ENCODE results near the gene DHODH. TPM values are rescaled to one million over a fixed set of nuclear protein-coding genes. Genes with fewer than 3 reads are reported as not detected.
"Not testable (repeated sequence)": the region's sequence is repeated elsewhere in the genome, so short reads cannot be mapped to it uniquely, and the experiment has no call there.

The DHODH gene
- total and polyA plus RNA-seq, 2 of the 8 experiments (the other 6 are each of a cell fraction or from before 2014, with no cell fraction given): 9.1 to 19.4 TPM

GRCh38 chr16:72054254-72054847 is 45.8 kb downstream of the DHODH start, which contains the start of gene HP:
HP (plus strand) TSS chr16:72054505; CDS start chr16:72054653, 148 bp downstream.
- H3K4ac ChIP-seq (replicated peaks; ENCODE audit: insufficient read length, low read depth, low read length); H3K14ac ChIP-seq (ENCODE audit: insufficient read length); H4K20me1 ChIP-seq (replicated peaks in 1 of 2; ENCODE audit: control insufficient read depth in 1 of 2, insufficient read depth in 2 of 2, low read length in 2 of 2); H3K23ac ChIP-seq (ENCODE audit: insufficient read length); H2BK12ac ChIP-seq (ENCODE audit: low read depth, low read length); H3K27ac ChIP-seq (ENCODE audit: low read depth, low read length); FAIRE-seq; H2AK5ac ChIP-seq (ENCODE audit: low read depth, low read length); H2AFZ ChIP-seq (ENCODE audit: low read length); H3K4me1 ChIP-seq (replicated peaks in 1 of 4; ENCODE audit: control insufficient read depth in 3 of 4, insufficient read depth in 4 of 4, low read length in 3 of 4); H2BK120ac ChIP-seq (replicated peaks; ENCODE audit: low read depth, low read length); H2BK15ac ChIP-seq (ENCODE audit: low read length); H3K79me1 ChIP-seq (ENCODE audit: low read depth, low read length); H3K4me3 ChIP-seq (ENCODE audit: extremely low read depth in 1 of 4, insufficient read depth in 2 of 4, low read depth in 3 of 4, low read length in 4 of 4); H2BK5ac ChIP-seq (ENCODE audit: low read depth, low read length); H3K9me3 ChIP-seq (ENCODE audit: insufficient read depth in 2 of 2, low read depth in 1 of 2, low read length in 1 of 2); DNase-seq (ENCODE audit: low read depth in 1 of 2, low spot score in 2 of 2); H3K79me2 ChIP-seq (ENCODE audit: control insufficient read depth in 1 of 2, insufficient read depth in 2 of 2, low read length in 2 of 2); H3K9ac ChIP-seq (replicated peaks in 1 of 4; ENCODE audit: extremely low read depth in 1 of 4, low read depth in 3 of 4, low read length in 3 of 4); H3K36me3 ChIP-seq (ENCODE audit: control insufficient read depth in 2 of 4, insufficient read depth in 4 of 4, low read length in 3 of 4); H4K91ac ChIP-seq (replicated peaks; ENCODE audit: insufficient read length, low read length); H3K18ac ChIP-seq (ENCODE audit: extremely low read depth, low read length); H2BK20ac ChIP-seq (ENCODE audit: low read length); H3K4me2 ChIP-seq (ENCODE audit: insufficient read depth in 1 of 2, low read depth in 2 of 2, low read length in 2 of 2); H4K8ac ChIP-seq (ENCODE audit: extremely low read depth, insufficient read depth, low read length); H3K56ac ChIP-seq (replicated peaks; ENCODE audit: insufficient read length, low read depth, low read length); H3K23me2 ChIP-seq (ENCODE audit: low read depth, low read length); H4K5ac ChIP-seq (ENCODE audit: insufficient read length, low read depth, low read length); H3K27me3 ChIP-seq (replicated peaks in 1 of 4; ENCODE audit: control insufficient read depth in 3 of 4, extremely low read depth in 1 of 4, insufficient read depth in 3 of 4, low read length in 3 of 4): not testable (repeated sequence)
- CTCF ChIA-PET (ENCODE audit: partially characterized antibody): interaction anchor here (0.6 to 1.9 kb wide), 3 partner anchors 10 to 56 kb away, joined by 3 to 10 read pairs (median 6); no protein-coding TSS in a partner anchor
- 73% methylated on average over 5 of the region's 5 CpGs; no CpG with 5 or more reads in 1 of the 2 experiments for WGBS, 2 experiments (ENCODE audit: extremely low coverage in 1 of 2, insufficient coverage in 1 of 2, insufficient read length in 1 of 2, insufficient replicate concordance in 2 of 2, low coverage in 1 of 2, low lambda C conversion rate in 2 of 2, missing lambda C conversion rate in 1 of 2)
- POLR2A ChIA-PET (ENCODE audit: partially characterized antibody): interaction anchor here (1.3 kb wide), 1 partner anchor 17 kb away, joined by 4 read pairs; no protein-coding TSS in a partner anchor
